ENCODE data around the gene ATP4B. TPM values are rescaled to one million over a fixed set of nuclear protein-coding genes. Genes with fewer than 3 reads are reported as not detected.

ATP4B gene
- total RNA-seq, 1 donor from 2014 or later = not detected

DNA sequence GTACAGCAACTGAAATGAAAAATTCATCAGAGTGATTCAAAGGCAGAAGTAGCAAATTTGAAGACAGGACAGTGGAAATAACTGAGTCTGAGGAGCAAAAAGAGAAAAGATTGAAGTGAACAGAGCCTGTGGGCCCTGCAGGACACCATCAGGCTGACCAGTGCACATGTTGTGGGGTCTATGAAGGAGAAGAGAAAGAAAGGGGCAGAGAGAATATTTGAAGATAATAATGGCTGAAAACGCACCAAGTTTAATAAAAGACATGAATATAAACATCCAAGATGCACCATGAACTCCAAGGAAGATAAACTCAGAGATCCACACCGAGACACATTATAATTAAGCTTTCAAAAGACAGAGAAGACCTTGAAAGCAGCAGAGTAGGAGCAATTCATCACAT, 15.4 kb downstream of the ATP4B start:
- intact Hi-C loops (cut with micrococcal nuclease) = no loop called here

DNA sequence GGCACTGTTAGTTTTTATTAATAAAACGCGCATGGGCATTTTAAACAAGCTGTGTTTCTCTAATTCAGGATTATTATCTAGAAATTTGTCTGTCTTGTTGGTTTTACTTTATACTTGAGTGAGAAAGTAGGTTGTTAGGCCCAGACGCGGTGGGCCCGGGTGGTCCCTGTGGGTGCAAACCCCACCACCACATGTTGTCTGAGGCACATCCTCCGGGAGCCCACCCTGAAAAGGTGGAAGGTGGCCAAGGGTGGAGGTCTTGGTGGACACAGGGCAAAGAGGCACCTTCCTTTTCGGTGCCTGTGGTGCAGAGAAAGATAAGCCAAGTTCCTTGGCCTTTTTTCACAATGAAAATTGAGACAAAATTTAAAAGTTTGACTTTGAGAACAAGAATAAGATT, 16.6 kb downstream of the ATP4B start:
- intact Hi-C loops (cut with micrococcal nuclease) = no loop called here

DNA sequence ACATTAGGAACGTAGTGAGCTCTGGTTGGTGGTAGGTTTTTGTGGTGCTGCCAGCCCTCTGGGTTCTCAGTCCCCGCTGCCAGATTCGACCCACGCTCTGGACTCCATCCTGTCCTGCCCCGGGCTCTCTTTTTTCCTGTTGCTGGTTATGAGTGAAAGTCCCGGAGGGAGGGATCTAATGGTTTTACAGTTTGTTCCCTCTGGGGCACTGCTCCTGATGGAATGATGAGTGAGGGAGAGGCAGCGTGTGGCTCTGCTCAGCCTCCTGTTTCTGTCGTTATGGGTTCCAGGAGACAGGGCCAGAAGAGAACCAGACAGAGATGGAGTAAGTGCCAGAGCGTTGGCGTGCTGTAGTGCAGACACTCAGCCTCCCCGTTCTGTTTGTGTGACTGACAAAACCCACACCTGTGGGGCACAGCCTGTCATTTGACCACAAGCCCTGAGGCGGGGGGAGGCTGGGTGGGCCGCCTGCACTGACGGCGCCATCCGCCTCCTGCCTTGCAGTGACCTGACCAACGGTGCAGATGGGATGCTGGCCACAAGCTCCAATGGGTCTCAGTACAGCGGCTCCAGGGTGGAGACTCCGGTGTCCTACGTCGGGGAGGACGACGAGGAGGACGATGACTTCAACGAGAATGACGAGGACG, 18.3 kb downstream of the ATP4B start:
- intact Hi-C loops (cut with micrococcal nuclease) = no loop called here

DNA sequence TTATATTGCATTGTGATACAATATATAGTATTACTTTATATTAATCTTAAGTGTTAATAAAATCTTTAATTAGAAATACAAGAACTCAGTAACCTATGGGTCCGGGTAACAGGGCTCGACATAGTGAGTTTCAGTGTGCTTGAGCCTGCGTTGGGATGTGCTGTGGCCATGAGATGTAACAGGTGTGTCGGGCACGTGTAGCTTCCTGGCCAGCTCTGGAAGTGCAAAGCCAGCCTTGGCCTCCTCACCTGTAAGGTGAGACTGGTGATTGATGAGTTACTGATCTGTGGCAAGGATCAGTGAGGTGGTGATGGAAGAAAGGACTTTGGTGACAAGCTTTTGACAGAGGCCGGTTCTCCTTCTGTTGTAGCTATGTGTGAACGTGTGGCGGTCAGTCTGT, 19.2 kb downstream of the ATP4B start:
- intact Hi-C loops (cut with micrococcal nuclease) = no loop called here

DNA sequence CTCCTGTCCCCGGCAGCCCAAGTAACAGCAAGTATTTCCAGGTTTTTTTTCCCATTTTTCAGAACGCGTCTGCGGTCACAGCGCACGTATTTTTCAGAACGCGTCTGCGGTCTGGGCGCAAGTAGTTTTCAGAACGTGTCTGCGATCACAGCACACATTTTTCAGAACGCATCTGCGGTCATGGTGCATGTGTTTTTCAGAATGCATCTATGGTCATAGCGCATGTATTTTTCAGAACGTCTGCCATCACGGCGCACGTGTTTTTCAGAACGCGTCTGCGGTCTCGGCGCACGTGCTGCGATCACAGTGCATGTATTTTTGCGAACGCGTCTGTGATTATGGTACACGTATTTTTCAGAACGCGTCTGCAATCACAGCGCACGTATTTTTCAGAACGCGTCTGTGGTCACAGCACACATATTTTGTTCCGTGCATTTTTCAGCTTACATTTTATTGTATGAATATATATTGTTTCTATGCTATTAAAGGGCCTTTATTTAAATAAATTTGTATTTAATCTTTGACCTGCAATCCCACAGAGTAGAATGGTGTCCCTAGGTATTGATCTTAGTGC, 19.7 kb downstream of the ATP4B start:
- intact Hi-C loops (cut with micrococcal nuclease) = no loop called here

DNA sequence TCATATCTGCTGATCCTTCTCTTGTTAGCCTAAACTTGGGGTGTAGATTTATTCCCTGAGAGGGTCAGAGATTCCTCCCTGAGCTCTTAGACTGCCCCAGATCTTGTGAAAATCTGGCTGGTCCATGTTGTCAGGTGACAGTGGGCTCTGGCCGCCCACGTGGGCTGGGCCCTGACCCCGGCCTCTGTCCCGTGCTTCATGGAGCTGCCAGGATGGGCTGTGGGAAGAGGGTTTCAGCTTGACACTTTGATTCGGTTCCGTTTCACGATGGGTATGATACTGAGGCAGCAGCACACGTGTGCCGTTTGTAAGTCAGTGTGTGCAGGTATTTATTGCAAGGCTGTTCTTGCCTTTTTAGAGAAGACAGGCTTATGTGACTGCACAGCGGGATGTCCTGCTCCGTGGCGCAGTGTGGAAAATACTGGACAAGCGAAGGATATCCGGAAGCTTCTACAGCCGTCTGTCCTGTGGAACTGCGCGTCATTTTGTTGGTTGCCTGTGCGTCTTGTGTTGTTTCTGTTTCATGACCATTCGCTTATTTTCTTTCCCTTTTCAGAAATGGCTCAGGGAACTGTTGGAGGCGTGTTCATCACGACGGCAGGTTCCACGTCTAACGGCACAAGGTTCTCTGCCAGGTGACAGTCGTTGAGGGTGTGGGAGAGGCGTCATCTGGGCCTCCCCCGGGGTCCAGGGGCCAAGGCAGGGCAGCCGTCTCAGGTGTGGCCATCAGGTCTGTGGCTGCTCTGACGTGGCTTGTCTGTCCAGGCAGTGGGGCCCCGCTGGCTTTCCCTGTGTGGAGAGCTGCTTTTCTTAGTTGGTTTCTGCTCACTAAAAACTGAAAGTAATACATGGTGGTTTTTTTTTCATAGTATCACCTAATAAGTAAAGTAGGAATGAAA, 20.5 kb downstream of the ATP4B start:
- intact Hi-C loops (cut with micrococcal nuclease) = no loop called here

DNA sequence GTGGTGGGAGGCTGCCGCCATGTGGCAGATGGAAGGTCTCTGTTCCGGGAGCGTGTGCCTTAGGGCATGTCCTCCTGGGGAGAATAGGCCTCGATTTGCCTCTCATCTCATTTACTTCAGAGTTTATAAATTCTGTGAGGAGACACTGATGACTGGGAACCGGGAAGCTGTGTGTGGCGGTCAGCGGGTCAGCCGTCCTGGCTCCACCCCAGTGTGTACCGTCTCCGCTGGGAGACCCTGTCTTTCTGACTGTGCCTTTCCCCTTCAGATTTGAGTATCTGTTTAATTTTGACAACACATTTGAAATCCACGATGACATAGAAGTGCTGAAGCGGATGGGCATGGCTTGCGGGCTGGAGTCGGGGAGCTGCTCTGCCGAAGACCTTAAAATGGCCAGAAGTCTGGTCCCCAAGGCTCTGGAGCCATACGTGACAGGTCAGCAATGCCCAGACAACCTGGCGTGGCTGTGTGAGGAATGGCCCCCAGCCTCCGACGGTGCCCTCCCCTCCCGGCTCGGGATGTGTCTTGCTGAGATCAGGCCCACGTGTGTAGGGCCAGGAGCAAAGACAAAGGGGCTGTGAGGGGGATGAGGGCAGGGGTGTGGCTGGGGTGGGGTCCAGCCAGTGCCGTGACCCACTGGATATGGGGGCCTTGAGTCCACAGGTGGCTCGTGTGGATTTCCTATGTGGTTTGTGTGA, 21.6 kb downstream of the ATP4B start:
- intact Hi-C loops (cut with micrococcal nuclease) = no loop called here

DNA sequence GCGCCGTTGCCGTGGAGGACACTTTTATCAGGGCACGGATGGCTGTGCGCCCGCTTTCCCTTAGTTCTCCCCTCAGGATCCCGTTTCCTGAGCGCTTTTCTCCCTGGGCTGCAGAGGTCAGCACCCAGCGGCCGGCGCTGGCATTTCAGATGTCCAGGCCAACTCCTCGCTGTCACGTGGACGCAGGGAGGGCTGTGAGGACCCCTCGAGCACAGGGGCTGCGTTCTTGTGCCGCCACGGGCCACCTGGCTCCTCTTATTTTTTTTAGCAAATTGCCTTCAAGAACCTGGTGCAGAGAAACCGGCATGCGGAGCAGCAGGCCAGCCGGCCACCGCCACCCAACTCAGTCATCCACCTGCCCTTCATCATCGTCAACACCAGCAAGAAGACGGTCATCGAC, 22.3 kb downstream of the ATP4B start:
- intact Hi-C loops (cut with micrococcal nuclease) = no loop called here

DNA sequence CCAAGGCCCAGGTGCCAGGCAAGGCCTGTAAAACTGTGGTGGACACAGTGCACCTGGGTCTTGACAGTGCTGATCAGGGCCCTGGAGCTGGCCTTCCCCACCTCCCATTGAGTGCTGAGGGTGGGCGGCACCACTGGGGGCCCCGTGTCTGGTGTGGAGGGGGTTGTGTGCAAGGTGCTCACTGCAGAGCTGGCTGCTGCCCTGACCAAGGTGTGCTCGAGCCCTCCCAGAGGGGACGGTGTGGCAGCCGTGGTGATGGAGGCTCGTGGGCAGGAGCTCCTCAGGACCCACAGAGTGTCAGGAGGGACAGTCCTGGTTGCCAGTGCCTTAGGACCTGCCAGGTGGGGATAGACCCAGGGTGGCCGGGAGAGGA, 23.0 kb downstream of the ATP4B start:
- intact Hi-C loops (cut with micrococcal nuclease) = no loop called here

DNA sequence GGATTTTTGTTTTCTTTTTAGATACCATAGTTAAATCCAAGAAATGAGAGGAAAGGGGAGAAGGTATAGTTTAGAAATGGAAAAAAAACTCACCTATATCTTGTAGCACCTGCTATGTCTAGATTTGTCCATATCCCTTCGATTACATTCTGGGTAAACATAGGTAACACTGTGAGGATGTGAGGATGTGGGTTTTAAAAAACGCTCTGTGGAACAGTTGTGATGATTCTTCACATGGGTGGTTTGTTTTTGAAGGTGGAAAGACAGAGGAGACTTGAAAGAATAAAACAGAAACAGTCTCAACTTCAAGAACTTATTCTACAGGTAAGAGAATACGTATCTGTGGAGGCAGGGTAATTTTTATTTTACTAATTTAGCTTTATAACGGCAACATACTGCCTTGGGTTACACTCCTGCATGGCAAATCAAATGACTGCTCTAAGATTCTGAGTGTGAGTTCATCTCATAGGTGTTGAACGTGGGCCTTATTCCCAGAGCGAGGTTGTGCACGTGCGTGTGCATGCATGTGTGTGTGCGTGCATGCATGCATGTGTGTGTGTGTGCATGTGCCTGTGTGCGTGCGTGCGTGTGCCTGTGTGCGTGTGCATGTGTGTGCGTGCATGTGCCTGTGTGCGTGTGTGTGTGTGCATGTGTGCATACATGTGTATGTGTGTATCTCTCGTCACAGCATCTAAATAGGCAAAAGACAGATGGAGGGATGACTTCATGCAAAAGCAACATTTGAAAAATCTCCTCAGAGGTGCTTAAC, 23.5 kb downstream of the ATP4B start:
- intact Hi-C loops (cut with micrococcal nuclease) = no loop called here

DNA sequence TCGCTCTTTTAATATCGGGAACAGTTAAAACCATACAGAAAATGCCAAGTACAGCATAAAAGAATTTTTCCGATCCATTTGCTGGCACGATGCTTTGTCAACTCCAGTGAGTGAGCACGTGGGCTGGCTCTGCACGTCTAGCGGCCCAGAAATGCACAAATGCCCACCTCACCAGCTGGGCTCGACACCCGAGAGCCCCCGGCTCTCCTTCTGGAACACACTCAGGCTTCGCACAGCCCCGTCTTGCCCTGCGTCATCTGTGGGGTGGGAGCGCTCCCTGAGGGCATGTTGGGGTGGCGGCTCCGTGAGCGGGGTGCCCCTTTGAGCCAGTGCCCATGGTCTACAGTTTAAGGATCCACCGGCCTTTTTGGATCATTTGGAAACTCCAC, 24.5 kb downstream of the ATP4B start:
- intact Hi-C loops (cut with micrococcal nuclease) = no loop called here

DNA sequence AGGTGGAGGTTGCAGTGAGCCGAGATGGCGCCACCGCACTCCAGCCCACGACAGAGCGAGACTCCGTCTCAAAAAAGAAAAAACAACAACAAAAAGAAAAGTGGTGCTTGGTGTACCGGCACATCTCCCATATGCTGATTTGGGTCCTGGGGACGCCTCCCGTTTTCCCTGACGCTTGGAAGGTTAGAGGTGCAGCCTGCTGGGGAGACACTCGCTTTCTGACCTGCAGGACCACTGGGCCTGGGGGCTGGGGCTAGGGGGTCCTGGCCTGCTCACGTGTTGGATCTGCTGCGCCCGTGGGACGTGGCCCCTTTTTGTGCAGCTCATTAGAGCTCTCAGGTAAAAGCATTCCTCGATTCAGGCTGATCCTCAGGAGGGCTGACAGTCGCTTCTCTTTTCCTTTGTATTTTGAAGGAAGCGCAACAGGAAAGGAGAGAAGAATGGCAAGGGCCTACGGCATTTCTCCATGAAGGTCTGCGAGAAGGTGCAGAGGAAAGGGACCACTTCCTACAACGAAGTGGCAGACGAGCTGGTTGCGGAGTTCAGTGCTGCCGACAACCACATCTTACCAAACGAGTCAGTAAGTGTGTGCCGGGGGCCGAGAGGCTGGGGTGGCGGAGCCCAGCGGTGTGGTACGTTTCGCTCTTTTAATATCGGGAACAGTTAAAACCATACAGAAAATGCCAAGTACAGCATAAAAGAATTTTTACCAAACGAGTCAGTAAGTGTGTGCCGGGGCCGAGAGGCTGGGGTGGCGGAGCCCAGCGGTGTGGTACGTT, 25.1 kb downstream of the ATP4B start:
- intact Hi-C loops (cut with micrococcal nuclease) = no loop called here

DNA sequence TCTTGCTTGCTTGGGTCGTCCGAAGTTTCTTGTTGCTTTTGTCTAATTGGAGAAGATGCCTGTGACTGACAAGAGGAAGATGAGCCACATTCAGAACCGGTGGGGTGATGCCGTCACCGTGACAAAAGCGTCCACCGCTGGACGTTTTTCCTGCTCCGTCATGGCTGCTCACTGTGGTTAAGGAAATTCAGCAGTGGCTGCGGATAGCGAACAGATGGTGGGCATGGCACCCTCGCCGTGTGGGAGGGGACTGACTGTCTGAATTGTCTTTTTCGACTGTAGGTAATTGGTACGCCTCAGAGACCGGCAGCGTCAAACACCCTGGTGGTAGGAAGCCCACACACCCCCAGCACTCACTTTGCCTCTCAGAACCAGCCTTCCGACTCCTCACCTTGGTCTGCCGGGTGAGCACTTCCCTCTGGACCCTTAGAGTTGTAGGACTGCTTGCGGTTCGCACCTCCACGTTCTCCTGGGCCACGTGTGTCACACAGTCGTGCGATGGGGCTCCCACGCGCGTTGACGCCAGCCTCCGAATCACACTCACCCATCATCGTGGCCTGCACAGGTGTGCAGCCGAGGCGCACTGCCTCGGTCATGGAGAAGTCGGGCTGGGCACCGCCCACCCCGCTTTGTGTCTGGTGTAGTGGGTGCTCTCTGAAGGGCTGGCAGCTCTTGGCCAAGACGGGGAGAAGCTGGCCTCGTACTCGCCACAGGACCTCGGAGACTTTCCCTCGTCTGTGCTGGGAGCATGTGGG, 26.5 kb downstream of the ATP4B start:
- intact Hi-C loops (cut with micrococcal nuclease) = no loop called here

DNA sequence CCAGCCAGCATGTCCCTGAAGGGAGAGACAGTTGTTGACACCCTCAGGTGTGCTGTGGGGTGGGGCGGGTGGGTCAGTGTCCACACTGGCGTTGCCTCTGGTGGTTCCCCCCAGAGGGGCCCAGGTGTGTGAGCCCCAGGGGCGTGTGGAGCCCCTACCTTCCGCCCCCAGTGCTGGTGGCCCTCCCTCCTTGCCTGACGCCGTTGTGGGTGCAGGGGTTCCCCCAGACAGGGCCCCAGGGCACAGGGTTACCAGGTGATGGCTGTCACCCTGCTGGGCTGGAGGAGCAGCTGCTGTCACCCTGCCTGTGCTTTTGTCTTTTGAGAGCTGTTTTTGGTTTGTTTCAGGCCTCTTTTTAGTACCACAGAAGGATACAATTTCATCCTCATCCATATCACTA, 27.2 kb downstream of the ATP4B start:
- intact Hi-C loops (cut with micrococcal nuclease) = no loop called here

DNA sequence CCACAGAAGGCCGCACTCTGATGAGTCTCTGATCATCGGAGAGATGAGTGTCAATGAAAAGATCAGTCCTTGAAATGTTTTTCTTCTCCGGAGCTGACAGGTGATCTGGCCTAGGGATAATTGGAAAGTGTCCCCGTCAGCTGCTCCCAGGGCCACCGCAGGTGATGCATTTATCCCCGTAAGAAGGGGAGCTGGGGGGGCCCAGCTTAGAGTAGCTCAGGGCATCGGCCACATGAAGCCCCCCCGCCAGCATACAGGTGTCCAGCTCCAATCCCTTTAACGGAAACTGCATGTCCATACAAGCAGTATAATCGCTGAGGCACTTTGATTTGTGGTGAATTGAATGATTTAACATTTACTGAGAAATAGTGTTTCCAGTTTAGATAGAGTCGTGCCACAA, 27.7 kb downstream of the ATP4B start:
- intact Hi-C loops (cut with micrococcal nuclease) = no loop called here

DNA sequence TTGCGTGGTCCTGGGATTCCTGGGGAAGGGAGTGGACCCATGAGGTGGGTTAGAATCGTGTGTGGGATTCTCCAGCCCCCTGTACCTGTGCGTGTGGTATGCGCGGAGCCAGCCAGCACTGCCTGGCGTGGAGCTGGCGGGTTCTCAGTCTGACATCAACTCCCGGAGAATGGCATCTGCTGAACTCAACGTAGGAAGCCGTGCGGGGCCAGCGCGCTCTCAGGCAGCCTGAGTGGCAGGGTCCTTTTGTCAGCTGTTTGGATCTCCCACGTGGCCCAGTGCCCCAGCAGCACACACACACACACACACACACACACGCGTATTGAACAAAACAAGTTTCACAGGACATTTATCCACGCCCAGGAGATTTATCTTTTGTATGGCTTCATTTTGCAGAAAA, 28.1 kb downstream of the ATP4B start:
- intact Hi-C loops (cut with micrococcal nuclease) = no loop called here

DNA sequence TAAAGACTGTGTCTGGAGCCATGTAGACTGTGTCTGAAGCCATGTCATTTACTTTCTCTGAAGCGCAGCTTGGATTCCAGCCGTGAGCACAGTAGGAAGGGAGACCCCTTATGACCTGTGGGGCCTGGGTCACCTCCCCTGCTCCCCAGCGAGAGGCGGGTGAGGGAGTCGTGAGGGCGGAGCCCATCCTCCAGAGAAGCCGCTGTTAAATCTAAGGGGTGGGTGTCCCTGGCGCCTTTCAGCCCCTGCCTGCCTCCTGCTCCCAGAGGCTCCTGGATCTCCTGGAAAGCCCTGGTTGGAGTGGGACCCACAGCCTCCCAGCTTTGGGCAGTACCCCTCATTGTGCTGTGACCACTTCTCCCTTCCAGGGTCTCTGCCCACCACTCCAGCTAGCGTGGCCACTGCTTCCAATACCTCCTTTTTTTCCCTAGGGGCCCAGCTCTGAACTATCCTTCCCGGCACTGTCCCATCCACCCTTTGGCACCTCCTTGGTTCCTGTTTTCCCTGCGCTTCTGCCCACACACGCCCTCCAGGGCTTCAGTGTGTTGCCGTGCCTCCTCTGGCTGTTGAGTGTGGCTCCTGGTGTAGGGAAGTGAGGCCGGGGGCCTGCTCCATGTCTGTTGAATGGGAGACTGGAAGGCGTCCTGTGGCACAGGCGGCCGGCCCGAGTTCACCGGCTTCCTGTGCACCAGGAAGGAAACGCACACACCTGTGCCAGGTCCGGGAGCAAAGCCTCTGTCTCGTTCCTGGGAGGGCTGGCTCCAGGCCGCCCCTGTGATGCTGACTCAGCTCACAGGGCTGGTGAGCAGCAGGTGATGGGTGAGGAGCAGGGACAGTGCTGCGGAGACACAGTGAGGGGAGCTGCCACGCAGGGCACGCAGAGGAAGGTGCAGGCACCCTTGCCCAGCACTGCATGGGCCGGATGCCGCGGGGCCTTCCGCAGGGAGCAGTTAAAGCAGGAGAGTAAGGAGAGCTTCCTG, 29.4 kb downstream of the ATP4B start:
- intact Hi-C loops (cut with micrococcal nuclease) = no loop called here

DNA sequence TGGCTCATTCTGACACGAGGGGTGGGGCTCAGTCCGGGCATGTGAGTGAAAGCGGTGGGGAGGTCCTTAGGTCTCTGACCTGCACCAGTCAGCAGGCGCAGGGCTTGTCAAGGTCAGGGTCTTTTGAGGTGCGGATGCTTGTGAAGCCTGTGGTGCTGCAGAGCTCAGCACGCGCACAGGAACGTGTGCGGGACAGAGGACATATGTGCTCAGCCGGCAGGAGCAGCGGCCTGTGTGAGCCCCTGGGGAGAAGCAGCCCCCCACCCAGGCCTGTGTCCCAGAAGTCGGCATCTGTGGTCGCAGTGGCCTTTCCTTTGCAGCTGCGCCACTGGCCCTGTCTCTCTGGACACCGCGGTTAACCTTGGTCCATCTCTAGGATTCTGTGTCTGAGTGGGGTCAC, 30.9 kb downstream of the ATP4B start:
- intact Hi-C loops (cut with micrococcal nuclease) = no loop called here
